Activated CD8-positive, alpha-beta T cell treated with anti-CD3 and anti-CD28 coated beads for 36 hours (primary cell): ENCODE measurements around the gene HERC5. TPM values are rescaled to one million over a fixed set of nuclear protein-coding genes. Genes with fewer than 3 reads are reported as not detected.
"Not testable (repeated sequence)": the region's sequence is repeated elsewhere in the genome, so short reads cannot be mapped to it uniquely, and the experiment has no call there.

Experiments
- ATAC-seq: fragments of 200-7000 bp; cut with Tn5 transposase; one replicate; pipeline ENCODE4 v1.10.0; 2021; ENCODE audit warnings: mild to moderate bottlenecking, moderate library complexity
- CTCF ChIA-PET: fragments of 350-600 bp; sonication (Branson Sonifier 250); formaldehyde crosslinking; loops from one replicate; lab custom pipeline; 2021; ENCODE audit warnings: antibody characterized with exemption; lab: Charles Lee
- POLR2A ChIA-PET: fragments of 350-600 bp; sonication (Branson Sonifier 250); formaldehyde crosslinking; loops from one replicate; lab custom pipeline; 2021; ENCODE audit warnings: antibody characterized with exemption; lab: Charles Lee
- DNase-seq: peaks from one replicate; pipeline ENCODE4 v3.0.0-alpha.2; 2020
- H3K27ac Mint-ChIP-seq: one replicate; pipeline ENCODE4 v1.8.0; 2021; ENCODE audit warnings: mild to moderate bottlenecking, mixed read lengths
- H3K27me3 Mint-ChIP-seq: one replicate; pipeline ENCODE4 v1.8.0; 2021; ENCODE audit warnings: mixed read lengths
- H3K36me3 Mint-ChIP-seq: one replicate; pipeline ENCODE4 v1.8.0; 2021; ENCODE audit warnings: low read depth, mixed read lengths
- H3K4me1 Mint-ChIP-seq: one replicate; pipeline ENCODE4 v1.8.0; 2021; ENCODE audit warnings: low read depth, mixed read lengths
- H3K4me3 Mint-ChIP-seq: one replicate; pipeline ENCODE4 v1.8.0; 2021; ENCODE audit warnings: mild to moderate bottlenecking, moderate library complexity, mixed read lengths
- H3K9me3 Mint-ChIP-seq: one replicate; pipeline ENCODE4 v1.8.0; 2021; ENCODE audit warnings: mixed read lengths
- intact Hi-C: fragments of 100-400 bp; cut with micrococcal nuclease; formaldehyde crosslinking; loops from one replicate; pipeline ENCODE4 v1.10.0; 2022
- total RNA-seq, 2 experiments: library from RNA; stranded (reverse); gene quantifications; one replicate each; pipeline ENCODE4 v1.2.3, GENCODE V29; 2021
- TF ChIP-seq, protein P1 (sequence below): fragments of 200-600 bp; IDR thresholded peaks from one replicate; pipeline ENCODE4 v1.8.0; 2022; ENCODE audit warnings: antibody characterized with exemption, mild to moderate bottlenecking

HERC5 gene
- total RNA-seq, 2 experiments from 2014 or later: 10.2 to 10.5 TPM

- TF ChIP-seq, protein P1, sequence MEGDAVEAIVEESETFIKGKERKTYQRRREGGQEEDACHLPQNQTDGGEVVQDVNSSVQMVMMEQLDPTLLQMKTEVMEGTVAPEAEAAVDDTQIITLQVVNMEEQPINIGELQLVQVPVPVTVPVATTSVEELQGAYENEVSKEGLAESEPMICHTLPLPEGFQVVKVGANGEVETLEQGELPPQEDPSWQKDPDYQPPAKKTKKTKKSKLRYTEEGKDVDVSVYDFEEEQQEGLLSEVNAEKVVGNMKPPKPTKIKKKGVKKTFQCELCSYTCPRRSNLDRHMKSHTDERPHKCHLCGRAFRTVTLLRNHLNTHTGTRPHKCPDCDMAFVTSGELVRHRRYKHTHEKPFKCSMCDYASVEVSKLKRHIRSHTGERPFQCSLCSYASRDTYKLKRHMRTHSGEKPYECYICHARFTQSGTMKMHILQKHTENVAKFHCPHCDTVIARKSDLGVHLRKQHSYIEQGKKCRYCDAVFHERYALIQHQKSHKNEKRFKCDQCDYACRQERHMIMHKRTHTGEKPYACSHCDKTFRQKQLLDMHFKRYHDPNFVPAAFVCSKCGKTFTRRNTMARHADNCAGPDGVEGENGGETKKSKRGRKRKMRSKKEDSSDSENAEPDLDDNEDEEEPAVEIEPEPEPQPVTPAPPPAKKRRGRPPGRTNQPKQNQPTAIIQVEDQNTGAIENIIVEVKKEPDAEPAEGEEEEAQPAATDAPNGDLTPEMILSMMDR: no peak
- Mint-ChIP-seq H3K4me3 (no peak overlapping the region), H3K27ac (no peak overlapping the region), H3K36me3 (peaks cover 5% of the 10 kb centered on the region), H3K4me1 (no peaks in the 10 kb centered on the region), H3K27me3 (no peaks in the 10 kb centered on the region), H3K9me3 (no peaks in the 10 kb centered on the region)
- intact Hi-C loops: no loop called here
- ATAC-seq: no peak
- ChIA-PET CTCF (interaction anchor here (0.7 to 2.1 kb wide), 2 partner anchors 9 to 34 kb away, joined by 3 to 8 read pairs; no protein-coding TSS in a partner anchor), POLR2A (no interaction called here)
- no peak for DNase-seq
Measured at GRCh38 chr4:88446124-88446523, 10.8 kb upstream of the HERC5 start.

- DNase-seq: no peak
- intact Hi-C loops: no loop called here
- ChIA-PET POLR2A (no interaction called here), CTCF (interaction anchor here (1.1 to 1.6 kb wide), 3 partner anchors 9 to 52 kb away, joined by 3 to 7 read pairs (median 3); partner anchors contain the start of gene HERC5)
- TF ChIP-seq, protein P1: no peak
- Mint-ChIP-seq H3K4me3 (no peak overlapping the region), H3K27ac (no peak overlapping the region), H3K36me3 (peaks cover 5% of the 10 kb centered on the region), H3K4me1 (no peaks in the 10 kb centered on the region), H3K27me3 (no peaks in the 10 kb centered on the region), H3K9me3 (no peaks in the 10 kb centered on the region)
- no peak for ATAC-seq
Measured at GRCh38 chr4:88447371-88448095, 9.4 kb upstream of the HERC5 start.

DNA sequence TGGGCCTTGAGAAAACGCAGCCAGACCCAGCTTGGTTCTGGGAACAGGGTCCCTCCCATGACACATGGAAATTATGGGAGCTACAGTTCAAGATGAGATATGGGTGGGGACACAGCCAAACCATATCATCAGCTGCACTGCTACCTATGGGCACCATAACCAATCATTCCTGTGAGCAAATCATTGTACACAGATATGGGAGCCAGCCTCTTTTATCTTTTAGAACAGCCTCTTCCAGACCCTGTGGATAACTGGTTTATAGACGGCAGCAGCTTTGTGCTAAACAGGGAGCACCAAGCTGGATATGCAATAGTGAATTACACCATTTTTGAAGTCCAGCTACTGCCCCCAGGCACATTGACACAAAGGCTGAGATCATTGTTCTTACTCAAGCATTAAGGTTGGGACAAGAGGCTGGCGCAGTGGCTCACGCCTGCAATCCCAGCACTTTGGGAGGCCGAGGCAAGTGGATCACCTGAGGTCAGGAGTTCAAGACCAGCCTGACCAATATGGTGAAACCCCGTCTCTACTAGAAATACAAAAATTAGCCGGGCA is 8.6 kb upstream of the HERC5 start:
- not testable (repeated sequence) for H3K27ac Mint-ChIP-seq, DNase-seq
- POLR2A ChIA-PET: interaction anchor here (0.8 kb wide), 1 partner anchor 60 kb away, joined by 4 read pairs; no protein-coding TSS in a partner anchor

DNA sequence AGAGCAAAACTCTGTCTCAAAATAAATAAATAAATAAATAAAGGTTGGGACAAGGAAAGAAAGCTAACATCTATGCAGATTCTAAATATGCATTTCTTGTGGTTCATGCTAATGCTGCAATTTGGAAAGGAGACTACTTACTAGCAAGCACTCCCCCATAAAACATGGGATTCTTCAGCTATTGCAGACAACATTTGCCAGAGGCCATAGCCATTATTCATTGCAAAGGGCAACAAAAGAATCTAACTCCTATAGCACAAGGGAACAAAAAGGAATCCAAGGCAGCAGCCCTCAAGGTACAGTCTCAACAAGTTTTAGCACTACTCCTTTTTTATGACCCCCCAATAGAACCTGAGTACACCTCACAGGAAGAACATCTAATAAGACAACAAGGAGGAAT is 8.0 kb upstream of the HERC5 start:
- Mint-ChIP-seq H3K36me3 (no peaks in the 10 kb centered on the region), H3K4me1 (no peaks in the 10 kb centered on the region), H3K27ac (no peak overlapping the region), H3K4me3 (no peak overlapping the region), H3K9me3 (peaks cover 2% of the 10 kb centered on the region), H3K27me3 (no peaks in the 10 kb centered on the region)
- ChIA-PET POLR2A (interaction anchor here (0.8 to 1.1 kb wide), 2 partner anchors 59 to 180 kb away, joined by 4 read pairs; no protein-coding TSS in a partner anchor), CTCF (interaction anchor here (1.6 to 1.9 kb wide), 3 partner anchors 8 to 230 kb away, joined by 4 to 7 read pairs (median 7); partner anchors contain the start of gene HERC5)
- ATAC-seq: no peak
- TF ChIP-seq, protein P1: no peak
- intact Hi-C loops: no loop called here
- no peak for DNase-seq

More for the DNA sequence above, 8.6 kb upstream of the HERC5 start:
- H3K27me3 Mint-ChIP-seq, H3K4me3 Mint-ChIP-seq, H3K9me3 Mint-ChIP-seq, ATAC-seq, intact Hi-C loops, H3K36me3 Mint-ChIP-seq, H3K4me1 Mint-ChIP-seq: not testable (repeated sequence)
- CTCF ChIA-PET: interaction anchor here (1.1 to 1.9 kb wide), 4 partner anchors 9 to 67 kb away, joined by 3 to 7 read pairs (median 5); partner anchors contain the start of gene HERC5

DNA sequence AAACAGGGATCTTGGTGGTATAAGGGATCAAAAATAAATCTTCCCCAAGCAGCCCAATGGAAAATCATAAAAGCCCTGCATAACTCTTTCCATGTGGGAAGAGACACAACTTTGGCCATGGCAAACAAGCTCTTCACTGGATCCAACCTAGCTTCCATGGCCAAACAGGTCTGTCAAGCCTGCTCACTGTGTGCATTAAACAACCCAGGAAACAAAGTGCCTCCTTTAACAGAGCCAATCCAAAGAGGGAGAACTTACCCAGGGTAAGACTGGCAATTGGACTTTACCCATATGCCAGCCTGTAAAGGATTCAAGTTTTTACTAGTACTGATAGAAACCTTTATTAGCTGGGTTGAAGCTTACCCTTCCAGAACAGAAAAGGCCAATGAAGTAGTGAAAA is 7.6 kb upstream of the HERC5 start:
- Mint-ChIP-seq H3K27ac (no peak overlapping the region), H3K36me3 (no peaks in the 10 kb centered on the region), H3K4me3 (no peak overlapping the region), H3K9me3 (peaks cover 2% of the 10 kb centered on the region), H3K4me1 (no peaks in the 10 kb centered on the region), H3K27me3 (no peaks in the 10 kb centered on the region)
- intact Hi-C loops: no loop called here
- ChIA-PET CTCF (interaction anchor here (1.6 to 1.9 kb wide), 3 partner anchors 8 to 230 kb away, joined by 4 to 7 read pairs (median 7); partner anchors contain the start of gene HERC5), POLR2A (interaction anchor here (1.1 kb wide), 1 partner anchor 180 kb away, joined by 4 read pairs; no protein-coding TSS in a partner anchor)
- ATAC-seq (no peak), DNase-seq (no peak)
- TF ChIP-seq, protein P1: no peak
